DOHH2 (cell line): Measurements from ENCODE around the gene TMCC1.

Source experiments
- H3F3A ChIP-seq: fragments of 200-600 bp; sonication (generic), shearing (Covaris generic); 2 replicates; pipeline ENCODE4 v1.6.0; 2016; ENCODE audit warnings: antibody characterized with exemption, mild to moderate bottlenecking; ENCODE audit not compliant: control insufficient read depth, insufficient read depth
- H3K27ac ChIP-seq: fragments of 200-600 bp; sonication (generic); 2 replicates; pipeline ENCODE4 v1.5.1; 2014; ENCODE audit warnings: low read depth, mild to moderate bottlenecking, low read length, moderate library complexity
- H3K27me3 ChIP-seq: fragments of 200-600 bp; sonication (generic); 2 replicates; pipeline ENCODE4 v1.6.1; 2014; ENCODE audit warnings: mild to moderate bottlenecking, low read length, mixed read lengths; ENCODE audit not compliant: control insufficient read depth
- H3K36me3 ChIP-seq: fragments of 200-600 bp; sonication (generic); 2 replicates; pipeline ENCODE4 v1.6.1; 2014; ENCODE audit warnings: mild to moderate bottlenecking, low read length, moderate library complexity, mixed read lengths; ENCODE audit not compliant: control insufficient read depth
- H3K4me1 ChIP-seq: fragments of 200-600 bp; sonication (generic); 2 replicates; pipeline ENCODE4 v1.6.1; 2014; ENCODE audit warnings: mild to moderate bottlenecking, low read length, mixed read lengths; ENCODE audit not compliant: control insufficient read depth
- H3K4me2 ChIP-seq: fragments of 200-600 bp; sonication (generic); 2 replicates; pipeline ENCODE4 v1.6.0; 2014; ENCODE audit warnings: mild to moderate bottlenecking, low read length, moderate library complexity
- H3K4me3 ChIP-seq: fragments of 200-600 bp; sonication (generic); 2 replicates; pipeline ENCODE4 v1.5.1; 2014; ENCODE audit warnings: mild to moderate bottlenecking, low read length, mixed read lengths
- H3K79me2 ChIP-seq: fragments of 200-600 bp; sonication (generic); 2 replicates; pipeline ENCODE4 v1.6.1; 2014; ENCODE audit warnings: mild to moderate bottlenecking, low read length, mixed read lengths; ENCODE audit not compliant: control insufficient read depth
- H3K9me2 ChIP-seq: fragments of 200-600 bp; sonication (generic); replicated peaks from 2 replicates; pipeline ENCODE4 v1.6.1; 2014; ENCODE audit warnings: mild to moderate bottlenecking, low read length, mixed read lengths; ENCODE audit not compliant: control insufficient read depth
- H3K9me3 ChIP-seq: fragments of 200-600 bp; sonication (generic); 2 replicates; pipeline ENCODE4 v1.6.1; 2014; ENCODE audit warnings: antibody characterized with exemption, low read length, mixed read lengths; ENCODE audit not compliant: control insufficient read depth, insufficient read depth
- H4K20me1 ChIP-seq: fragments of 200-600 bp; sonication (generic); 2 replicates; pipeline ENCODE4 v1.6.0; 2014; ENCODE audit warnings: low read depth, mild to moderate bottlenecking, antibody characterized with exemption, low read length, moderate library complexity; ENCODE audit not compliant: control insufficient read depth, insufficient read depth
- EZH2phosphoT487 ChIP-seq: fragments of 200-600 bp; sonication (generic); IDR thresholded peaks from 2 replicates; pipeline ENCODE4 v1.6.1; 2017; ENCODE audit warnings: borderline replicate concordance, mild to moderate bottlenecking, antibody characterized with exemption, low read length, moderate library complexity, mixed read lengths
- TF ChIP-seq, protein P1 (sequence below): fragments of 200-600 bp; sonication (generic); IDR thresholded peaks from one replicate; pipeline ENCODE4 v1.5.1; 2014; ENCODE audit warnings: antibody characterized with exemption, mild to moderate bottlenecking, low read depth, low read length; ENCODE audit not compliant: poor library complexity, severe bottlenecking

TMCC1 gene

DNA sequence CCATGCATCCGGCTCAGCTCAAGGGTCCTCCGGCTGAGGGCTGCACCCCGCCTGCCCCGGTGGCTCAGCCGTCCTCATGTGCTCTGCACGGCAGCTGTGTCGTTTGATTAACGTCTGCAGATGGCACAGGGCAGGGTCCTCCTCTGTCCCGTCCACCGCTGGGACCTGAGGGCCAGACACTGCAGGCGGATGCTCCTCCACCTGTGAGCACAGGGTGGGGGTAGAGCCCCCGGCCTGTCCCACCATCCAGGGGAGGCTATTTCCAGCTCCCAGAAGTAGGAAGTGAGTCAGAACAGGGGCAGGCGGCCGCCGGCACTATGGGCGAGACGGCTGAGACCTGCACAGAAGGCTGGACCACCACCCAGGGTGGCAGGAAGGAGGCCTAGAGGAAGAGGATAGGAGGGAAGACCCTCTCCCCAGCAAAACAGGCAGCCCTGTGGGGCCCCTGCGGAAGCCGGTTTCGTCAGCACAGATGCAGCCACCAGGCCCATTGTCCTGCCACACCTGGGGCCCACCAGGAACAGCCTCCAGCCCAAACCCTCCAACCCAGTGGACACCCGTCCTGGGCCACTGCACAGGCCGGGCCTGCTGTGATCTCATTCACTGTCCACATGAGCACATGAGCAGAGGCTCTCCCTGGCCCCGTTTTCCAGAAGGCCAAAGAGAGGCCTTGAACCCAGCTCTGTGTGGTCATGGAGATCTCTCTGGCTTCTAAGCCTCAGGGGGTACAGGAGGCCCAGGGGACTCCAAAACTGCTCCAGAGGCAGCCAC is 274.4 kb downstream of the TMCC1 start:
- no peaks in the 10 kb centered on the region for H3K9me2 ChIP-seq
- H3K4me3 ChIP-seq = 0 out of 2 replicates have a peak overlapping the region, but pooled peaks have one; percentile 11
- H3K36me3 ChIP-seq = no peaks in the 10 kb centered on the region
- TF ChIP-seq, protein P1, sequence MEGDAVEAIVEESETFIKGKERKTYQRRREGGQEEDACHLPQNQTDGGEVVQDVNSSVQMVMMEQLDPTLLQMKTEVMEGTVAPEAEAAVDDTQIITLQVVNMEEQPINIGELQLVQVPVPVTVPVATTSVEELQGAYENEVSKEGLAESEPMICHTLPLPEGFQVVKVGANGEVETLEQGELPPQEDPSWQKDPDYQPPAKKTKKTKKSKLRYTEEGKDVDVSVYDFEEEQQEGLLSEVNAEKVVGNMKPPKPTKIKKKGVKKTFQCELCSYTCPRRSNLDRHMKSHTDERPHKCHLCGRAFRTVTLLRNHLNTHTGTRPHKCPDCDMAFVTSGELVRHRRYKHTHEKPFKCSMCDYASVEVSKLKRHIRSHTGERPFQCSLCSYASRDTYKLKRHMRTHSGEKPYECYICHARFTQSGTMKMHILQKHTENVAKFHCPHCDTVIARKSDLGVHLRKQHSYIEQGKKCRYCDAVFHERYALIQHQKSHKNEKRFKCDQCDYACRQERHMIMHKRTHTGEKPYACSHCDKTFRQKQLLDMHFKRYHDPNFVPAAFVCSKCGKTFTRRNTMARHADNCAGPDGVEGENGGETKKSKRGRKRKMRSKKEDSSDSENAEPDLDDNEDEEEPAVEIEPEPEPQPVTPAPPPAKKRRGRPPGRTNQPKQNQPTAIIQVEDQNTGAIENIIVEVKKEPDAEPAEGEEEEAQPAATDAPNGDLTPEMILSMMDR = no peak
- TF ChIP-seq EZH2phosphoT487 = no peak
- no peaks in the 10 kb centered on the region for H4K20me1 ChIP-seq
- no peaks in the 10 kb centered on the region for H3F3A ChIP-seq
- H3K27me3 ChIP-seq = no peaks in the 10 kb centered on the region
- H3K9me3 ChIP-seq = no peaks in the 10 kb centered on the region
- H3K27ac ChIP-seq = no peak overlapping the region
- H3K4me1 ChIP-seq = peaks cover 11% of the 10 kb centered on the region
- H3K79me2 ChIP-seq = no peaks in the 10 kb centered on the region
- peak overlapping the region; percentile 16 for H3K4me2 ChIP-seq

DNA sequence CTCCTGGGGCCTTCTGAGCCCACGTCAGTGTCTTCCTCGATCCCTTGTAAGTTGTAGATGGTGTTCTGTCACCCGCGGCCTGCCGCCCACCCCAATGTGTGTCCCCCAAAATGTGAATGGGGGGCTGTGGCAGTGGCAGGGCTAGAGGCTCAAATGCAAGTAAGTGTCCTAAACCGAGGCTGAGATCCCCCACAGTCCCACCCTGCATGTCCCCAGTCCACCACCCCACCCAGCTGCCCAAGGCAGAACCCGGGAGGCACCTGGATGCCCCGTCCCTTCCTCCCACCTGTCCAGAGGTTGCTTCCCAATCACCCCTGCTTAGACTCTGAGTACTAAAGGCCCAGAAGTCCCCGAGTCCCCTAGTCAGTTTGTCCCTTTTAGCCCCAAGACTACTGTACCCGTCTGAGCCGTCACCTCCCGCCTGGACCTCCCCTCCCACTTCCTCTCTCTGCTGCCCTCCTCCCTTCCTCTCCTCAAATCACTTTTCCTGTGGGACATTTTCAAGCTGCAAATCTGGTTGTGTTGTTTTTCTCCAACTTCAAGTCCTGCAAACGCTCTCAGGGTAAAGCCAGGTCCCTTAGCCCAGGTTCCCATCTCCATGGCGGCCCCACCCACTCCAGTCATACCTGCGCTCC is 275.2 kb downstream of the TMCC1 start:
- H3K27me3 ChIP-seq = no peaks in the 10 kb centered on the region
- no peaks in the 10 kb centered on the region for H3K9me2 ChIP-seq
- H3K4me2 ChIP-seq = peak overlapping the region; percentile 16
- TF ChIP-seq, protein P1 = no peak
- TF ChIP-seq EZH2phosphoT487 = no peak
- peaks cover 11% of the 10 kb centered on the region for H3K4me1 ChIP-seq
- H3K79me2 ChIP-seq = no peaks in the 10 kb centered on the region
- no peaks in the 10 kb centered on the region for H3K36me3 ChIP-seq
- H3K27ac ChIP-seq = no peak overlapping the region
- H4K20me1 ChIP-seq = no peaks in the 10 kb centered on the region
- 0 out of 2 replicates have a peak overlapping the region, but pooled peaks have one; percentile 11 for H3K4me3 ChIP-seq
- H3F3A ChIP-seq = no peaks in the 10 kb centered on the region
- no peaks in the 10 kb centered on the region for H3K9me3 ChIP-seq

DNA sequence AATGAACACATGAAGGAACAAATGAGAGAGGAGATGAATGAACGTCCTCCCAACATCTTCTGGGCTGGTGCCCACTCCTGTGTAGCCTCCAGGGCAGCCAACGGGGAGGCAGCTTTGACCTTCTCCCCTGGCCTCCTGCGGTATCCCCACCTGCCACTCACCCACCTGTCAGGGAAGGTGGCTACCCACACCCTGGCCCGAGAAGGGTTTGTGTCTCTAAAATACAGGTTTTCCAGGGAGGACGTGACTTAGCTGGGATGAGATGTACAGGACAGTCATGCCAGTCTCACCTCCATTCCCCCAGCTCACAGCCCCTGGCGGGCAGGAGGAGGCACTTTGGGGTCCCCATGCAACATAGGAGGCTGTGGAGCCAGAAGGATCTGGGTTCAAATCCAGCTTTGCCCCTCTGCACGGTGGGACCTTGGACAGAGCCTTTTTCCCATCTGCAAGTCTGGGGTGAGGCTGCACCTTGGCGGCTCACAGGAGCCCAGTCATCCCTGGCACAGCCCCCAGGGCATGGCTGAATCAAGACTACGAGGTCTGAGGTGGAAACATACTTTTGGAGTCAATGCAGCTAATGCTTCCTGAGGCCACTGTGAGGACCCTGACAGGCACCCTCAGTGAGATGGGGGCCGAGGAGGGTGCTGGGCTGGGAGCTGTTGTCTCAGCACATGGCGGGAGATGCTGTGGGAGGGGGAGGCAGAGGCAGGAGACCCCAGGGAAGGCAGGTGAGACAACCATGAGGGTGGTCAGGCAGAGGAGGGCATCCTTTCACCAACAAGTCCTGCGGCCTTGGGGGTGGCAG is 275.9 kb downstream of the TMCC1 start:
- TF ChIP-seq, protein P1 = no peak
- TF ChIP-seq EZH2phosphoT487 = no peak

More for the DNA sequence above, 275.9 kb downstream of the TMCC1 start:
- no peak overlapping the region for H3K4me3 ChIP-seq
- no peaks in the 10 kb centered on the region for H3K9me3 ChIP-seq
- H3K9me2 ChIP-seq = no peaks in the 10 kb centered on the region
- no peaks in the 10 kb centered on the region for H3K27me3 ChIP-seq
- H3K4me2 ChIP-seq = no peak overlapping the region
- H4K20me1 ChIP-seq = no peaks in the 10 kb centered on the region
- H3K4me1 ChIP-seq = peaks cover 11% of the 10 kb centered on the region
- H3K79me2 ChIP-seq = no peaks in the 10 kb centered on the region
- no peaks in the 10 kb centered on the region for H3K36me3 ChIP-seq
- no peaks in the 10 kb centered on the region for H3F3A ChIP-seq
- H3K27ac ChIP-seq = no peak overlapping the region
